Thoracic aorta (tissue), 2 donors: ENCODE measurements around the gene CABLES1. TPM values are rescaled to one million over a fixed set of nuclear protein-coding genes. Genes with fewer than 3 reads are reported as not detected.

Experiments used
- total RNA-seq, 2 donors: library from RNA; depleted of rRNA; stranded (reverse); fragments of >200 nt; gene quantifications; one replicate each; pipeline versions ENCODE4 v1.1.0 to v1.2.3, GENCODE V29; 2016

CABLES1 gene
- total RNA-seq, 2 donors from 2014 or later, result 25.7 to 28.7 TPM

Other genes with a start within 250 kb of the CABLES1 start
- gene RBBP8, start 202.2 kb upstream of the CABLES1 start, total RNA-seq, result 10 to 100 TPM in 1 of 2 donors, 1 to 10 TPM in 1; 9.7 to 10.2 TPM